ENCODE results near the gene RANBP3L.
"Not testable (repeated sequence)": the region's sequence is repeated elsewhere in the genome, so short reads cannot be mapped to it uniquely, and the experiment has no call there.

RANBP3L gene

GRCh38 chr5:36301858-36302603, at the start of gene RANBP3L:
Gene RANBP3L, minus strand, starts transcription at chr5:36301902. Its CDS starts 486 bp downstream, at chr5:36301416.
- in situ Hi-C loops (cut with MboI; ENCODE audit: low sequenced_read_pairs, unreplicated experiment) = loop anchor here (10.0 kb wide), 1 partner anchor 227 kb away; no protein-coding TSS in a partner anchor
- DNase-seq (ENCODE audit: low spot score) = peak; percentile 4
- TF ChIP-seq CTCF (IDR thresholded peaks at IDR 0.05; ENCODE audit: borderline replicate concordance, control extremely low read depth, extremely low read depth, insufficient read depth, missing control alignments) = no peak

GRCh38 chr5:36346896-36347690, 45.4 kb upstream of the RANBP3L start:
- no peak for TF ChIP-seq CTCF (IDR thresholded peaks at IDR 0.05; ENCODE audit: borderline replicate concordance, control extremely low read depth, extremely low read depth, insufficient read depth, missing control alignments)
- in situ Hi-C loops (cut with MboI; ENCODE audit: low sequenced_read_pairs, unreplicated experiment) = no loop called here
- DNase-seq (ENCODE audit: low spot score) = no peak

- in situ Hi-C loops (cut with MboI; ENCODE audit: low sequenced_read_pairs, unreplicated experiment) = no loop called here
- TF ChIP-seq CTCF (IDR thresholded peaks at IDR 0.05; ENCODE audit: borderline replicate concordance, control extremely low read depth, extremely low read depth, insufficient read depth, missing control alignments) = no peak
- no peak for DNase-seq (ENCODE audit: low spot score)
Observed at GRCh38 chr5:36344899-36345298, 43.2 kb upstream of the RANBP3L start.

- DNase-seq (ENCODE audit: low spot score); in situ Hi-C loops (cut with MboI; ENCODE audit: low sequenced_read_pairs, unreplicated experiment): not testable (repeated sequence)
Observed at GRCh38 chr5:36341720-36342119, 40.0 kb upstream of the RANBP3L start.

- in situ Hi-C loops (cut with MboI; ENCODE audit: low sequenced_read_pairs, unreplicated experiment) = no loop called here
- no peak for DNase-seq (ENCODE audit: low spot score)
- no peak for TF ChIP-seq CTCF (IDR thresholded peaks at IDR 0.05; ENCODE audit: borderline replicate concordance, control extremely low read depth, extremely low read depth, insufficient read depth, missing control alignments)
Observed at GRCh38 chr5:36337597-36337996, 35.9 kb upstream of the RANBP3L start.

GRCh38 chr5:36334315-36334714, 32.6 kb upstream of the RANBP3L start:
- no peak for TF ChIP-seq CTCF (IDR thresholded peaks at IDR 0.05; ENCODE audit: borderline replicate concordance, control extremely low read depth, extremely low read depth, insufficient read depth, missing control alignments)
- in situ Hi-C loops (cut with MboI; ENCODE audit: low sequenced_read_pairs, unreplicated experiment) = no loop called here

GRCh38 chr5:36332720-36333119, 31.0 kb upstream of the RANBP3L start:
- in situ Hi-C loops (cut with MboI; ENCODE audit: low sequenced_read_pairs, unreplicated experiment); DNase-seq (ENCODE audit: low spot score): not testable (repeated sequence)

More at GRCh38 chr5:36334315-36334714, 32.6 kb upstream of the RANBP3L start:
- DNase-seq (ENCODE audit: low spot score) = no peak

Data from GM13976 (cell line).